HepG2 (cell line): ENCODE results near the gene ARL16. TPM values are rescaled to one million over a fixed set of nuclear protein-coding genes. Genes with fewer than 3 reads are reported as not detected.
A peak's percentile ranks its signal among the peaks of the same experiment; 100 is the strongest.

Source experiments
- EP300 ChIP-seq, 3 experiments: sonication (generic) in 1 of 3; formaldehyde crosslinking in 1 of 3; IDR thresholded peaks; 2 replicates each; pipeline versions ENCODE4 v1.5.1 to v1.6.1; 2011 to 2020; ENCODE audit warnings: low read depth in 2 of 3, low read length in 2 of 3, borderline replicate concordance in 1 of 3, improper control_type of control experiment in 1 of 3, mild to moderate bottlenecking in 1 of 3, missing genetic modification reagents in 1 of 3, moderate library complexity in 1 of 3
- FOSL1 ChIP-seq: sonication (generic); formaldehyde crosslinking; IDR thresholded peaks from 2 replicates; pipeline ENCODE4 v1.9.0; 2021; ENCODE audit warnings: missing genetic modification reagents, borderline replicate concordance
- HES4 ChIP-seq: sonication (generic); formaldehyde crosslinking; IDR thresholded peaks from 2 replicates; pipeline ENCODE4 v1.9.0; 2021; ENCODE audit warnings: mild to moderate bottlenecking, missing genetic modification reagents, borderline replicate concordance
- KDM6A ChIP-seq: IDR thresholded peaks from 2 replicates; pipeline ENCODE4 v1.6.1; 2016; ENCODE audit warnings: low read depth
- KLF9 ChIP-seq: IDR thresholded peaks from 2 replicates; pipeline ENCODE4 v1.6.1; 2016; ENCODE audit warnings: low read depth
- KMT2B ChIP-seq: IDR thresholded peaks from 2 replicates; pipeline ENCODE4 v1.6.1; 2016; ENCODE audit warnings: missing genetic modification reagents, missing compliant biosample characterization
- MATR3 ChIP-seq: sonication (generic); formaldehyde crosslinking; IDR thresholded peaks from 2 replicates; pipeline ENCODE4 v1.4.0; 2020; ENCODE audit warnings: missing genetic modification reagents
- MED1 ChIP-seq: sonication (generic); formaldehyde crosslinking; IDR thresholded peaks from 2 replicates; pipeline ENCODE4 v1.4.0; 2020; ENCODE audit warnings: missing genetic modification reagents
- MIXL1 ChIP-seq: IDR thresholded peaks from 2 replicates; pipeline ENCODE4 v1.6.1; 2016
- NFIB ChIP-seq: sonication (generic); formaldehyde crosslinking; IDR thresholded peaks from 2 replicates; pipeline ENCODE4 v1.9.0; 2021; ENCODE audit warnings: missing genetic modification reagents, mild to moderate bottlenecking, borderline replicate concordance
- RBFOX2 ChIP-seq: fragments of 200-400 bp; formaldehyde crosslinking; IDR thresholded peaks from 2 replicates; pipeline ENCODE4 v1.6.1; 2017; ENCODE audit warnings: low read depth, mild to moderate bottlenecking, low read length
- RNF2 ChIP-seq: fragments of 450-650 bp; conservative IDR thresholded peaks from 2 replicates; pipeline ENCODE4 v1.6.1; 2016; ENCODE audit warnings: low read depth
- SOX5 ChIP-seq: IDR thresholded peaks from 2 replicates; pipeline ENCODE4 v1.6.1; 2016; ENCODE audit warnings: borderline replicate concordance
- ZNF143 ChIP-seq: sonication (generic); formaldehyde crosslinking; IDR thresholded peaks from 2 replicates; pipeline ENCODE4 v1.4.0; 2020; ENCODE audit warnings: missing genetic modification reagents
- ZNF263 ChIP-seq: sonication (generic); formaldehyde crosslinking; IDR thresholded peaks from 2 replicates; pipeline ENCODE4 v1.4.0; 2020; ENCODE audit warnings: missing genetic modification reagents
- ZNF337 ChIP-seq: sonication (generic); formaldehyde crosslinking; IDR thresholded peaks from 2 replicates; pipeline ENCODE4 v1.5.1; 2020; ENCODE audit warnings: missing genetic modification reagents, low read depth, mild to moderate bottlenecking, borderline replicate concordance
- ZNF510 ChIP-seq: sonication (generic); formaldehyde crosslinking; IDR thresholded peaks from 2 replicates; pipeline ENCODE4 v1.4.0; 2020; ENCODE audit warnings: low read depth, mild to moderate bottlenecking, missing genetic modification reagents
- ZNF776 ChIP-seq: sonication (generic); formaldehyde crosslinking; IDR thresholded peaks from 2 replicates; pipeline ENCODE4 v1.4.0; 2020; ENCODE audit warnings: mild to moderate bottlenecking, missing genetic modification reagents
- ZNF790 ChIP-seq: sonication (generic); formaldehyde crosslinking; IDR thresholded peaks from 2 replicates; pipeline ENCODE4 v1.8.0; 2022; ENCODE audit warnings: missing genetic modification reagents, mild to moderate bottlenecking, borderline replicate concordance
- polyA plus RNA-seq, 8 experiments: library from polyadenylated mRNA; depleted of rRNA in 3 of 8; stranded (reverse) in 7 of 8; unstranded in 1 of 8; fragments of >200 nt; fragmentation: Illumina TruSeq in 4 of 8; extraction: Trizol in 4 of 8; gene quantifications; 2 replicates each; pipeline versions ENCODE4 v1.2.1 to v1.2.3, GENCODE V29; 2011 to 2016; ENCODE audit warnings: low read depth in 4 of 8, missing spikeins in 1 of 8, mixed read lengths in 1 of 8; ENCODE audit not compliant: insufficient read depth in 1 of 8
- total RNA-seq, 5 experiments: library from RNA; depleted of rRNA; stranded (reverse); fragments of >200 nt; fragmentation: Illumina TruSeq; extraction: Trizol; gene quantifications; 2 replicates each; pipeline ENCODE4 v1.2.3, GENCODE V29; 2016; ENCODE audit warnings: low read depth in 1 of 5
- TF ChIP-seq, protein P1 (sequence below): sonication (generic); formaldehyde crosslinking; IDR thresholded peaks from 2 replicates; pipeline ENCODE4 v1.4.0; 2020; ENCODE audit warnings: missing genetic modification reagents, mild to moderate bottlenecking, borderline replicate concordance
- TF ChIP-seq, protein P2 (sequence below): fragments of 450-650 bp; IDR thresholded peaks from 2 replicates; pipeline ENCODE4 v1.6.1; 2016
- TF ChIP-seq, protein P3 (sequence below), 2 experiments: sonication (generic) in 1 of 2; formaldehyde crosslinking in 1 of 2; IDR thresholded peaks; 2 replicates each; pipeline versions ENCODE4 v1.6.1 to v1.9.0; 2014 to 2022; ENCODE audit warnings: antibody characterized with exemption in 1 of 2, borderline replicate concordance in 1 of 2, inconsistent platforms in 1 of 2, low read depth in 1 of 2, missing genetic modification reagents in 1 of 2

ARL16 gene
- total and polyA plus RNA-seq, 2 of the 13 experiments (the other 11 are each of a cell fraction or from before 2014, with no cell fraction given), result 20.8 to 30.8 TPM

DNA sequence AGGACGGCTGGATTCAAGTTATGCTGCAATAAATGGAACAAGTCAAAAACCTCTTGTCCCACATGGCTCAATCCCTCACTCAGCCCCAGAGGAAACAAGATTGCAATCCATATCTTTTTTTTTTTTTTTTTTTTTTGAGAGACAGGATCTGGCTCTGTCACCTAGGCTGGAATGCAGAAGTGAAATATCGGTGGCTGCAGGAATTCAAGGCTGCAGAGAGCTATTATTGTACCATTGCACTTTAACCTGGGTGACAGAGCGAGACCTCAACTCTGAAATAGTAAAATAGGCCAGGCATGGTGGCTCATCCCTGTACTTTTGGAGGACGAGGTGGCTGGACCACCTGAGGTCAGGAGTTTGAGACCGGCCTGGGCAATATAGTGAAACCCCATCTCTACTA is 24.6 kb downstream of the ARL16 start (continued):
- TF ChIP-seq, protein P1, sequence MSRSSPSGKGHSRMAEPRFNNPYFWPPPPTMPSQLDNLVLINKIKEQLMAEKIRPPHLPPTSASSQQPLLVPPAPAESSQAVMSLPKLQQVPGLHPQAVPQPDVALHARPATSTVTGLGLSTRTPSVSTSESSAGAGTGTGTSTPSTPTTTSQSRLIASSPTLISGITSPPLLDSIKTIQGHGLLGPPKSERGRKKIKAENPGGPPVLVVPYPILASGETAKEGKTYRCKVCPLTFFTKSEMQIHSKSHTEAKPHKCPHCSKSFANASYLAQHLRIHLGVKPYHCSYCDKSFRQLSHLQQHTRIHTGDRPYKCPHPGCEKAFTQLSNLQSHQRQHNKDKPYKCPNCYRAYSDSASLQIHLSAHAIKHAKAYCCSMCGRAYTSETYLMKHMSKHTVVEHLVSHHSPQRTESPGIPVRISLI (CRISPR knock-in tag), result peak; percentile 94
- no peak for TF ChIP-seq HES4 (CRISPR knock-in tag)
- no peak for TF ChIP-seq RBFOX2
- TF ChIP-seq KLF9, result no peak
- TF ChIP-seq RNF2, result no peak
- 0 out of 2 replicates have a peak, but pooled peaks have one; percentile 22 for TF ChIP-seq KDM6A
- TF ChIP-seq, protein P2, sequence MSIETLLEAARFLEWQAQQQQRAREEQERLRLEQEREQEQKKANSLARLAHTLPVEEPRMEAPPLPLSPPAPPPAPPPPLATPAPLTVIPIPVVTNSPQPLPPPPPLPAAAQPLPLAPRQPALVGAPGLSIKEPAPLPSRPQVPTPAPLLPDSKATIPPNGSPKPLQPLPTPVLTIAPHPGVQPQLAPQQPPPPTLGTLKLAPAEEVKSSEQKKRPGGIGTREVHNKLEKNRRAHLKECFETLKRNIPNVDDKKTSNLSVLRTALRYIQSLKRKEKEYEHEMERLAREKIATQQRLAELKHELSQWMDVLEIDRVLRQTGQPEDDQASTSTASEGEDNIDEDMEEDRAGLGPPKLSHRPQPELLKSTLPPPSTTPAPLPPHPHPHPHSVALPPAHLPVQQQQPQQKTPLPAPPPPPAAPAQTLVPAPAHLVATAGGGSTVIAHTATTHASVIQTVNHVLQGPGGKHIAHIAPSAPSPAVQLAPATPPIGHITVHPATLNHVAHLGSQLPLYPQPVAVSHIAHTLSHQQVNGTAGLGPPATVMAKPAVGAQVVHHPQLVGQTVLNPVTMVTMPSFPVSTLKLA, result no peak
- no peak for TF ChIP-seq ZNF790 (CRISPR knock-in tag)
- TF ChIP-seq MIXL1 (CRISPR knock-in tag), result peak; percentile 45; the same call in 1 of the 2 replicates
- no peak for TF ChIP-seq KMT2B
- TF ChIP-seq, protein P3, sequence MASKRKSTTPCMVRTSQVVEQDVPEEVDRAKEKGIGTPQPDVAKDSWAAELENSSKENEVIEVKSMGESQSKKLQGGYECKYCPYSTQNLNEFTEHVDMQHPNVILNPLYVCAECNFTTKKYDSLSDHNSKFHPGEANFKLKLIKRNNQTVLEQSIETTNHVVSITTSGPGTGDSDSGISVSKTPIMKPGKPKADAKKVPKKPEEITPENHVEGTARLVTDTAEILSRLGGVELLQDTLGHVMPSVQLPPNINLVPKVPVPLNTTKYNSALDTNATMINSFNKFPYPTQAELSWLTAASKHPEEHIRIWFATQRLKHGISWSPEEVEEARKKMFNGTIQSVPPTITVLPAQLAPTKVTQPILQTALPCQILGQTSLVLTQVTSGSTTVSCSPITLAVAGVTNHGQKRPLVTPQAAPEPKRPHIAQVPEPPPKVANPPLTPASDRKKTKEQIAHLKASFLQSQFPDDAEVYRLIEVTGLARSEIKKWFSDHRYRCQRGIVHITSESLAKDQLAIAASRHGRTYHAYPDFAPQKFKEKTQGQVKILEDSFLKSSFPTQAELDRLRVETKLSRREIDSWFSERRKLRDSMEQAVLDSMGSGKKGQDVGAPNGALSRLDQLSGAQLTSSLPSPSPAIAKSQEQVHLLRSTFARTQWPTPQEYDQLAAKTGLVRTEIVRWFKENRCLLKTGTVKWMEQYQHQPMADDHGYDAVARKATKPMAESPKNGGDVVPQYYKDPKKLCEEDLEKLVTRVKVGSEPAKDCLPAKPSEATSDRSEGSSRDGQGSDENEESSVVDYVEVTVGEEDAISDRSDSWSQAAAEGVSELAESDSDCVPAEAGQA (IDR thresholded peaks at IDR 0.05; ENCODE audit: low read depth), result no peak
- TF ChIP-seq, protein P3 (CRISPR knock-in tag; IDR thresholded peaks at IDR 0.05; ENCODE audit: borderline replicate concordance), result no peak
- TF ChIP-seq NFIB (CRISPR knock-in tag), result no peak
- TF ChIP-seq ZNF776, result no peak
- peak; percentile 44; the same call in 1 of the 2 replicates for TF ChIP-seq ZNF263 (CRISPR knock-in tag)
- no peak for TF ChIP-seq SOX5
- no peak for TF ChIP-seq ZNF510 (CRISPR knock-in tag)
- peak in 1 of 2 experiments; percentile 12; a peak in 1 of 4 replicates for TF ChIP-seq EP300 (IDR thresholded peaks at IDR 0.05; ENCODE audit: low read depth in 2 of 2, low read length in 2 of 2)
- TF ChIP-seq EP300 (CRISPR knock-in tag; IDR thresholded peaks at IDR 0.05; ENCODE audit: borderline replicate concordance), result no peak
- TF ChIP-seq ZNF337, result no peak
- TF ChIP-seq MATR3 (CRISPR knock-in tag), result no peak
- TF ChIP-seq ZNF143, result no peak
- 0 out of 2 replicates have a peak, but pooled peaks have one; percentile 13 for TF ChIP-seq MED1
- TF ChIP-seq FOSL1 (CRISPR knock-in tag), result no peak
